Measurements from ENCODE around the gene NUP50. TPM values are rescaled to one million over a fixed set of nuclear protein-coding genes. Genes with fewer than 3 reads are reported as not detected.
A peak's percentile ranks its signal among the peaks of the same experiment; 100 is the strongest.

Gene NUP50
- total RNA-seq, 1 experiment from 2014 or later = 70.9 TPM

DNA sequence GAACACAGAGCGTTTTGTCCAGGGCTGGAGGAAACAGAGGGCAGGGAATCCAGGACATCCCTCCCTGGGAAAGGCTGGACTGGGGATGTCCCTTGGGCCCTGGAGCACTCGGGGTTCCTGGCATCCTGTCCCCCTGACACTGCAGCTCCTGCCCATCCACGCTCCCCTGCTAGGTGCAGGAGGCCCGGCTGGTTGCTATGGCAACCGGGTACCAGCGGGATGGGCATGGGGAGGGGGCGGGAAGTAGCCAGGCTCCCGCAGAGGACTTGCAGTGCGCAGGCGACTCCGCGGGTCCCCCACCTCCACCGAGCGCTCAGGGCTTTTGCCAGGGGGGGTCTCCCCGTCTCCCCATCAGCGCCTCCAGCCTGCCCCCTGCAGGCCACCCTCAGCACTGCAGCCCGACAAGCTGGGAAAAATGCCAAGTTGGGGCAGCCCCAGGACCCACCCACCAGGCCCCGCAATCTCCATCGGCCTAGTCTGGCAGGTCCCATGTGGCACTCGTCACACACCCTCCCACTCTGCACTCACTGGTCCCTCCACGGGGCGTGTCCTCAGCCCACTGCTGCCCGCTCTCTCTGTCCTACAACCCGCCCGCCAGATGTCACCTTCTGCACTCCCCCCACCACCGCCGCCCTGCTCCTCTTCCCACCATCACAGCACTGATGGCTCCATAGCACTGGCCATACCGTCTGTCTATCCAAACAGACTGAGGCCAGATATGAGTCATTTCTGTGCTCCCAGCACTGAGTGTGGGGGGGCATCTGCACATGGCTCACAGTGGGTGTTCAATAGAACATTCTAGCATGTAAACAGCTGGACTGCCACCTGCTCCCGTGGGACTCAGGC, 45.5 kb downstream of the NUP50 start:
- no peak for DNase-seq (ENCODE audit: low spot score)

DNA sequence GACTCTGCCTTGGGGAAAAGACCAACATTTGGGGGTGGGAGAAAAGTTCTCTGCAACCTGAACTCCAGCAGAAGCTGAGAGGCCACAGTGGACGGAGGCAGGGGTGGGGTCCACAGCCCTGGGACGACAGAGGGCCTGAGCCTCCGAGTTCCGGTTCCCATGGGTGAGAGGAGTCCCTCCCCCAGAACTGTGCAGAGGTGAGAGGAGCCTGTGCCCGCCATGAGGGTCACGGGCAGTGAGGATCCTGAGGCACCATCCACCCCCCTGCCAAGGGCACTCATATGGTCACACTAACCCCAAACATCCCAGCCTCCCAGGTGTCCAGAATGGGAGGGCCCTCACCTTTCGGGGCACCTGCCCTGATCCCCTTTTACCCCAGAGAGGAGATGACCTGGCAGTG, 46.4 kb downstream of the NUP50 start:
- no peak for DNase-seq (ENCODE audit: low spot score)

DNA sequence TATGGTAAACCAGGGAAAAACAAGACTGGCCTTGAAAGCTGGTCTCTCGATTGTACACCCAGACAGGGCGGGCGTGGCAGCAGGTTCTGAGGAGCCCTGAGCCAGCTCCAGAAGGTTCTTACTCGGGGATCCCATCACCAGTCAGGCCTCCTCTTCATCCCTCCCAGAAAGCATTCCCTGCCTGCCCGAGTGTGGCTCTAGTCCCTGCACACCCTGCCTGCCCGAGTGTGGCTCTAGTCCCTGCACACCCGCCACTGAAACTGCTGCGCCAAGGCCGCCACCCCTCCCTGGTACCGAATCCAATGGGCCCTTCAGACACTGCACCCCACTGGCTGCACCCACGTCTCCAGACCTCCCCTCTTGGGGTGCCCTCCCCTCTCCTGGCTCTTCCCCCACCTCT, 46.9 kb downstream of the NUP50 start:
- no peak for DNase-seq (ENCODE audit: low spot score)

DNA sequence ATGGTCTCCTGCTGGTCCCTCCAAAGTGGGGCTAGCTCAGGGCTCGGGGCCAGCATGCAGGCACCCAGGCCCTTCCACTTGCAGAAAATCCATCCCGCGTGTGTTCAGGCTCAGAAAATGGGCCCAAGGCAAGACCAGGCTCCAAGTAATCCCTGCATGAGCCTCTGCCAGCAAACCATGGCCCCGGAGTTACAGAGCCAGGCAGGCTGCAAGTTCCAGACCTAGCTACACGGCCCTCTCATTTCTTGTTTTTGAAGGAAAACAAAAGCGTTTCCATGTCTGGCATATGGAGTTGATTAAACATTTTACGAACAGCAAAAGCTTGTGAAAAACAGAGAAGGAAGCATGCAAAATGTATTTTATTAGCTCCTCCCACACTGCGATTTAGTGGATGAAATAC, 47.3 kb downstream of the NUP50 start:
- no peak for DNase-seq (ENCODE audit: low spot score)

DNA sequence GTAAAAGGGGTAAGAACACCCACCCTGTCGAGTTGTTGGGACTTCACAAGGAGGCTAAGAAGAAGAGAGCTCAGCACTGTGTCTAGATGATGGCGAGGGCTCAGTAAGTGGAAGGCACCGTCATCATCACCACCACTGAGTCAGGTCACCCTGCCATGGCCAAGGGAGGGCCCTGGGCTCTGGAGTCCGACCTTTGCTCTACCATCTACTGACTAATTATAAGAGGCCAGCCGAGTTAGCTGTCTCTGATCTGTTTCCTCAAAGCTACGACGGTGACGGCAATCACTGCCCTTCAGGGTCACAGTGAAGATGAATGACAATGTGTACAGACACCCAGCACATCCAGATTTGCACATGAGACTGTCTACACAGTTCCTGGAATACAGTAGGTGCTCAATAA, 47.7 kb downstream of the NUP50 start:
- no peak for DNase-seq (ENCODE audit: low spot score)

DNA sequence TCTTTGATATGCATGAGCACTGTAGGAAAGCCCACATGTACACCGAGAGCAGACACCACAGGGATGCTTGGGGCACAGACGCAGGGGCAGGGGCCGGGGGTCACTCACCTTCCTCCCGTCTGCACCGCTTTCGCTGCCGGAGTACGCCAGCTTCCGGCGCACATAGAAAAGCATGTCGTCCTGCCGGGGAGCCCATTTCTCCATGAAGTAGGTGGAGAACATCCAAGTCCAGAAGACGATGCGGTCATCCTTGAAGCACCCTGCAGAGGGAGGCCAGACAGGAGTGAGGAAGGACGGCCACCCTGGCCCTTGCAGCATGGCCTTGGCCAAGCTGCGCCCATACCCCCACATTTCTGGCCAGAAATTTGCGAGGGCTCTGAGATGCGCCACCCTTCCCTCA, 48.1 kb downstream of the NUP50 start:
- no peak for DNase-seq (ENCODE audit: low spot score)

DNA sequence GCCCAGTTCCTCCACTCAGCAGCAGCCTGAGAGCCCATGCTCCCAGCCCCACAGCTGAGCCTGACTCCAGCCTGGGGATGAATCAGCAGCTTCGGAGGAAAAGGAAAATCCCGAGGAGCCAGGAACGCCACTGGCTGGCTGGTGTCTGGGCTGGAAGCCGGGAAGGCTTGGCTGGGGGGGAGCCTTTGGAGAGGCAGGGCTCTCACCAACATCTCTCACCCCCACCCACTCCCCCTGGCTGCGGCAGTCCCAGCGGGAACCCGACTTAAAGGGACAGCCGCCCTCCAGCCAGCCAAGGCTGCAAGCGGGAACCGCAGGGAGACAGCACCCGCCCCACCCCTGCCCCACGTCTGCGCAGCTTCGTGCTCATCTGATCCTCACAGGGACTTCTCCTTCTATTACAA, 48.6 kb downstream of the NUP50 start:
- no peak for DNase-seq (ENCODE audit: low spot score)

DNA sequence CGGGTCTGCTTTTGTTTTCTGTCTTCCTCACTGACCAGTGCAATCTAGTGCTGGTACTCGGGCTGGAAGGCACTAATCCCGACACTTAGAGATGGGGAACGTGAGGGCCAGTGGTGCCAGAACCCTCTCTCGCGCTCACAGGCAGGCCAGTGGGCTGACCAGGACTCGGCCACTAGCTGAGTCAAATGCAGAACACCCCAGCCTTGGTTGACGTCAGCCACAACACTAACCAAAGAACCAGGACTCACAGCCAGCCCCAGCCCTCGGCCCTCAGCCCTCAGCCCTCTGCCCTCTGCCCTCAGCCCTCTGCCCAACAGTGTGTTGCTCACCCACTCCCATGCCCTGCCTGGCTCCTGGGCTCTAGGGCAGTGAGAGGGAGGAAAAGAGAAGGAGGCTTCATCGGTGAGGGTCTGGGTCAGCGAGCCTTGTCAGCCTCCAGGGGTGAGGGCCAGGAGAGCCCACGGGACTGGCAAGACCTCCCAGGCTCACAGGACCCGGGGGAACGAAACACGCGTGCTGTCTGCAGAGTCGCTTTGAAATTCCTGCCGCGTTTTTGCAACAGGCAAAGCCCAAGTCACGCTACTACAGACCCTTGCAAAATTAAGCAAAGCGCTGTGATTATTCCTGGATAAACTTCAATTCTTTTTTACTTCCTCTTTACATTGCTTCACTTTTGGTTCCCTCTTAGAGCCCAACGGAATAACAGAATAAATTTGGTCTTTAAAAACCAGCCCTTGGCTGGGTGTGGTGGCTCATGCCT, 49.4 kb downstream of the NUP50 start:
- DNase-seq (ENCODE audit: low spot score) = no peak

DNA sequence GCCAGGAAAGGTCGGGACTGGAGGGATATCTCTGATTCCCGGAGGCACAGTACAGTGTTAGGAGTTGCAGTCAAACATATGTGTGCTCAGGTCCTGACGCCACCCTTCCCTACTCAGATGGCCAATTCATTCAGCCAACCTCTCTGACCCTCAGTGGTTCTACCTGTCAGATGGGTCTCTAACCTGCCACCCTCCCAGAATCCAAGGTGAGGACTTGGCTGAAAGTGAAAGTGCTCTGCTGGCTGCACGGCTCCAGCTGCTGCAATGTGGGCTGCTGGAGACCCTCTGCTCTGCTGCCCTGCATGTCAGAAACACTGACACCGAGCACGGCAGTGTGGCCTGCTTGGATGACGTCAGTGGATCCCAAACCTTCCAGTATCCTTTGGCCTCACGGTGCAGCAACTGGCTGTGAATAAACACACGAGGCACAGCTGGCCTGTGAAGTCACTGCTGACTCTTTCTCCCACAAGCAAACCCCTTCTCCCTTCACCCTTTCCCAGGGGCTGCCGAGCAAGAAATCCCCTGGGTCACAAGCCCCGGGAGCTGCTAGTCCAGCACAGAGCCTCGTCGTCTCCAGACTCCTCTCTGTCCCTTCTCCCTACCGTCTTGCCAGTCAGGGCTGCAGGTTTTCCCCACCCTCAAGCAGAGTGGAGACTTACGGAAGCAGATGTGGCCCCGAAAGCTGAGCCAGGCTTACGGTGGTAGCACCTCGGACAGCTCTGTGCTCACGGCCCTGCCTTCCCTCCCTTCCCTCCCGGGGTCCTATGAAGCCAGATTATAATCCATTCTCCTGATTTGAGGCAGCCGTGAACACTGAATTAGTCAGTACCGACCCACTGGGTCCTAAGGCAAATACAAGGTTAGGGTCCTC, 52.6 kb downstream of the NUP50 start:
- no peak for DNase-seq (ENCODE audit: low spot score)

DNA sequence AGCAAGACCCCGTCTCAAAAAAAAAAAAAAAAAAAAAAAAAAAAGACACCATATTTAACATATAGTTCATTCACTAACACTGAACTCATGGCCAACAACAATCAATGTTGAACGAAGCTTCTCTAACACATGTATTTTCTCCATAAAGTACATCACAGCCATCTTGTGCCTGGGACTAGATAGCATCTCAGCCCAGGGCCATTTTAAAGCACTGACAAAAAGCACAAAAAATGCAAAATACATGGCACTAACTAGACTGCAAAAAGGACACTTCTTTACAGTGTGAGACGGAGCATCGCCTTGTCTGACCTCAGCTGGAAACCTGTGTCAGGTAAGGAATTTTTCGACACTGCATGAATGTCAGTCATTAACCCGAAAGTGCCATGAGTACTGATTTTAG, 53.6 kb downstream of the NUP50 start:
- no peak for DNase-seq (ENCODE audit: low spot score)

DNA sequence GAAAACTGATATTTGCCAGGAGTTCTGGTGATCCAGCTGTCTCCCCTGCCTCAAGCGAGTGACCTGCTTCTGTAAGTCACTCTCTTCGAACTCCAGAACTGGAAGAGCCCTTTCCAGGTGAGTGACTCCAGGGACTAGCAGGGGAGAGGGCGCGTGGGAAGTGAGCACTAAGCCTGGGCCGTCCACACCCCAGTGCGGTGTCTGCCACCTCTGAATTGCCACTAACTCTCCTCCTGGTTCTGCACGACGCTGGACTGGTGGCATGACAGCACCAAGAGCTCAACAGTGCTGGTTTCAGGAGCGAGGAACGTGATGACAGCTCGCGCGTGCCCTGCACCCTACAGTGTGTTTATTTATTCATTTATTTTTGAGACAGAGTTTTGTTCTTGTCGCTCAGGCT, 54.1 kb downstream of the NUP50 start:
- no peak for DNase-seq (ENCODE audit: low spot score)

DNA sequence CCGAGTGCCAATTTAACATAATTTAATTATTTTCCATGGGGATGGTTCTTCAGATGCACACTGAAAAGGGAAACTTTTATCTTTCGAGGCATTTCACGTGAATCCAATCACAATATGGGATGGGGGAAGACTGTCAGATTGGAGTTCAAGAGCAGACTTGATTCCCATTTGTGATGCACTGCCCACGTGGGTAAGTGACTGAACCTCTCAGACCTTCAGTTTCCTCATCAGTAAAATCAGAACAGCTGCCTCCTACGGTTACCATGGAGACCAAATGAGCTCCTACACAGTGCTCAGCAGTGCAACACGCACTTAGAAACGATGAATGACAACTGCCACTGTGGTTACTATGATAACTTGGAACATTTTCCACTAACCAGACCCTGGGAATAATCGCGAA, 55.3 kb downstream of the NUP50 start:
- DNase-seq (ENCODE audit: low spot score) = peak; percentile 8

DNA sequence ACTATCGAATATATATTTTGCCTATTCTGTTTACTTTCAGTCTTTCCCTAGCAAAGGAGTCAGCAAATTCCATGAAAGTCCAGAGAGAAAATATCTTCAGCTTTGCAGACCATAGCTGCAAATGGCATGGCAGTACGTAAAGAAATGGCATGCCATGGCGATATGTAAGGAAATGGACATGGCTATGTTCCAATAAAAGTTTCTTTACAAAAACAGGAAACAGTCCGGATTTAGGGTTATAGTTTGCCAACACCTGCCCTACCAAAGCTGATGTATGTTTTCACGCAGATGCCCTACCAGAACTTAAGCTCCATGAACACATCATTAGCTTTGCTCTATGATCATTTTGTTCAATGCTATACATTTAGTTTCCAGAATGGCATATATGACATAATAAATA, 57.5 kb downstream of the NUP50 start:
- DNase-seq (ENCODE audit: low spot score) = no peak

DNA sequence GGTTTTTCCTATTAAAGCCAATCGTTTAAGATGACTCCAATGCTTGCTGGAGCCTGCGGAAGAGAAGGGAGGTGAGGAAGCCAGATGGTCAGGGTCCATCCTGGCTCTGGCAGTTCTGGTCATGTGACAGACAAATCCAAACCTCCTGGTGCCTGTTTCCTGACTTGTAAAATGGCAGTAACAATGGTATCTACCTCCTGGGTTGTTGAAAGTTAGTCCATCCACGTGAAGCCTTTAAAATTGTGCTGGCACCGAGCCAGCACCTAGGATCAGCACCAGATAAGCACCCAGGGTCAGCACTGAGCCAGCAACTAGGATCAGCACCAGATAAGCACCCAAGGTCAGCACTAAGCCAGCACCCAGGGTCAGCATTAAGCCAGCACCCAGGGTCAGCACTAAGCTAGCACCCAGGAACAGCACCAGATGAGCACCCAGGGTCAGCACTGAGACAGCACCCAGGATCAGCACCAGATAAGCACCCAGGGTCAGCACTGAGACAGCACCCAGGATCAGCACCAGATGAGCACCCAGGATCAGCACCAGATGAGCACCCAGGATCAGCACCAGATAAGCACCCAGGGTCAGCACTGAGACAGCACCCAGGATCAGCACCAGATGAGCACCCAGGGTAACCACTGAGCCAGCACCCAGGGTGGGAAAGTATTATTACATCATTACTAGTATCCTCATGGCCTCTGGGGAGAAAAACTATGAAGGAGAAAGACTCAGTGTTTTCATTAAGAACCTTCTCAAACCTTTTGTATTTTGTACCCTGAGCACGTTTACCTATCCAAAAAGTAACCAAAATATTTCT, 59.8 kb downstream of the NUP50 start:
- no peak for DNase-seq (ENCODE audit: low spot score)

DNA sequence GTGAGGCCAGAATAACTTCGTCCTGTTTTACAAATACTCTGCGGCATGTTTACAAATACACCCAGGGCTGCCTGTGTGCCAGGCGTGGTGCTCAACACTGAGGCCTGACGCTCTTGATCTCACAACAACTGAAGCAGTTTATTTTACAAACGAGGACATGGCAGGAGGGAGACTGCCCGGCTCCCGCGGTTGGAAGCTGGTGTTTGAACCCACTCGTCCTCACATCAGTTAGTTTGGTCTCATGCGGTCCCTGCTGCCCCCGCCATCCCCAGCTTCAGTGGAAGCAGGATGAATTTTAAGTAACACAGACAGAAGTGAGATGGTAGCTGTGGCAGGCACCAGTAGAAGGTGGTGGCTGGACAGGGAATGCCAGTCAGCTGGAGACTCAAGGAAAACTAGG, 60.6 kb downstream of the NUP50 start:
- no peak for DNase-seq (ENCODE audit: low spot score)

DNA sequence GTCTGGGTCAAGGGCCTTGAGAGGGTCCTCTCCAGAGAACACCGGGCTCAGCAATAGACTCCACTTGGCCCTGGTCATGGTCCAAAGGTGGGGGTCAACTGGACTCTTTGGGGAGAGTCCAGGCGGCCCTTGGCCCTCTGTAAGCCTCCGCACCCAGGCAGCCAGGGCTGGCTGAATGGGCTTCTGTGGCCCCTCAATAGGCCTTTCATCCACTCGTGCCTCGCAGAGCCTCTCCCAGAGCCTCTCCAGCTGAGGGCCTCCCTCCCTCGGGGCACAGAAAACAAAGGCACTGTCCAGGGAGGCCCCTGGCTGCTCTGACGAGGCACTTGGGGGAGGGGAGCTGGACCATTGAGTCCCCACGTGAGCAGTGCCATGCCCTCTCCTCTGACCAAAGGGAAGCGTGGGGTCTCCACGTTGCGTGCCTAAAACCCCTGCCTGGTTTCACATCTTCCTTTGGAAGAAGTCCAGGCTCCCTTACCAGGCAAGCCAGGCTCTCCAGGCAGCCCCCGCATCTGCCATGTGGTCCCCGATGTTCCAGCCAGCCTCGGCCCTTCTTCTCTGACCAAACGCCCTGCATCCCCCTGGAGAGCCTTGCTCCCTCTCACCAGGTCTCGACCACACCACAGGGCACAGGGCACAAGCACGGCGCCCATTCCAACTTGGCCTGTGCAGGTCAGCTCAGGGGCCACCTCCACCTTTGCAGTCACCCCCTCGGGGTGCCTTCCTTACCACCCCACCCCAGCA, 61.4 kb downstream of the NUP50 start:
- DNase-seq (ENCODE audit: low spot score) = no peak

DNA sequence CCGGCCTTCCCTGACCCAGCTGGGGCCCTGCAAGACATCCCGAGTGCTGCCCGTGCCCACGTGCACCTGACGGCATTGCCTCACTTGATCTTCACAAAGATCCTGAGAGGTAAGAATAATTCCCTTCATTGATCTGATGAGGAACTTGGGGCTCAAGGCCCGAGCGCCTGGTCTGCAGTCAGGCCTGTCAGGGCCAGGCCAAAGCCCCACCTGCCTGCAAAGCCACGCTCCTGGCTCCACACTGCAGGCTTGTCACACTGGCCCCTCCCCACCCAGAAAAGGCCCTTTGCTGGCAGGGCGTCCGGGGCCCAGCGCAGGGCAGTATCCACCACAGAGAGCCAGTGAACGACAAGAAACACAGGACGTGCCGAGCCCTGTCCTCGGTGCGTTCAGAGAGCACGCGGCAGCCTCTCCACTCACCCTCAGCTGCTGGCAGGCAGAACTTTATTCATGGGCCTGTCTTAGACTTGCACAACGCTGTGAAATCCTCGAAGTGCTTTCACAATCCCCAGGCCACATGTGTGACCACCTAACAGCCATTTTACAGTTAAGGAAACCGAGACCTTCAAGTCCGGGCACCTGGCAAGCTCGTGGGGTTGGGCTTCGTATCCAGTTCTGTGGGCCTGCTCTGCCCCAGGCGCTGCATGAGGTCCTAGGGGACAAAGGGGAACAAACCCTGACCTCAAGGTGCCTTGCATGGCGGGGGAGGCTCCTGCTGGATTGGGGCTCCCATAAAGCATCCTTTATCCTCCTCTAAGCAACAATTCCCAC, 62.2 kb downstream of the NUP50 start:
- DNase-seq (ENCODE audit: low spot score) = no peak

DNA sequence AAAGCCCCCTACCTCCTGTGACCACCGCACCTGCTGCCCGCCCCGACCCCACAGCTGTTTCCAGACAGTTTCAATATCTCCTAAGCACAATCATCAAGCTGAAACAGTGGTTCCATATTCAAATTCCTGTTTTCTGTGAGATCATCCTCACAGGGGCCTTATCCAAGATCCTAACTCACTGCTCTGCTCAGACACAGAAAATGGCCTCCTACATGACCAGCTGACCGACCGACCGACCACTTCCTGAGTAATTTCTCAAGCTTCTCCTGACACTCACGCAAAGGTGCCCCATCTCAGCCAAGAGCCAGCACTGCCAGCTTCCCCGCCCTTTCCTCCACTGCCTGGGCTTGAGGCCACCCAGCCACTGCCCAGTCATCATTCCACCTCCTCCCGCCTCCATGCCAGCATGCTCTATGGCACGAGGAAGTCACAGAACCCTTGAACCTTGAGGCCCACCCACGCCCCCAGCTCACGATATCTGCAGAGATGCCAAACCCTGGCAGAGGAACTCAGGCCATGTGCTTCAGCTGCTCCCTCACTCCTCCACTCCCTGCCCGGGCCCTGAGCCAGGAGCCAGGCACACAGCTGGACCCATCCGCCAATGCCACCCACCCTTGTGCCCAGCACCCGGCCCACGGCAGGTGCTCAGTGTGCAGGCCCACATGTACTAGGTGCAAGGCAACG, 62.9 kb downstream of the NUP50 start:
- DNase-seq (ENCODE audit: low spot score) = peak; percentile 63
